ENCODE results near the gene IGFL4. TPM values are rescaled to one million over a fixed set of nuclear protein-coding genes. Genes with fewer than 3 reads are reported as not detected.

Gene IGFL4
- total RNA-seq, 120 experiments from 2014 or later, result 6.0 to 28.7 (median 12.4) TPM

Small RNA genes lying within 50 kb of the gene (microRNA-seq; reads per million reads assigned to microRNA genes)
- gene MIR769, result 732 to 5,205 (median 3,182) reads per million in 43 experiments

Other genes starting within 250 kb of the IGFL4 start
- gene DMWD, start 248.2 kb downstream of the IGFL4 start, total RNA-seq, result 100 to 1,000 TPM in 23 of 120 experiments, 10 to 100 TPM in 97; 58.7 to 138 (median 86.8) TPM
- 1 to 10 TPM in 4 of 120 experiments, under 1 TPM in 97, not detected in 19; 0.16 to 2.5 (median 0.35) TPM for gene RSPH6A, start 225.7 kb downstream of the IGFL4 start, total RNA-seq
- gene SYMPK, start 177.9 kb downstream of the IGFL4 start, total RNA-seq, result 100 to 1,000 TPM in 17 of 120 experiments, 10 to 100 TPM in 103; 65.0 to 119 (median 87.1) TPM
- under 1 TPM in 2 of 120 experiments, not detected in 118; 0.30 to 0.32 TPM for gene FOXA3, start 176.7 kb downstream of the IGFL4 start, total RNA-seq
- gene IRF2BP1, start 154.9 kb downstream of the IGFL4 start, total RNA-seq, result 10 to 100 TPM; 30.3 to 53.6 (median 40.7) TPM
- 10 to 100 TPM; 17.2 to 46.3 (median 34.0) TPM for gene MYPOP, start 138.4 kb downstream of the IGFL4 start, total RNA-seq
- gene NANOS2, start 126.2 kb downstream of the IGFL4 start, total RNA-seq, result 1 to 10 TPM in 1 of 120 experiments, under 1 TPM in 15, not detected in 104; 0.28 to 1.7 (median 0.49) TPM
- gene NOVA2, start 67.1 kb downstream of the IGFL4 start, total RNA-seq, result 10 to 100 TPM; 41.1 to 95.4 (median 71.8) TPM
- 10 to 100 TPM; 19.7 to 65.4 (median 34.3) TPM for gene CCDC61, start 45.5 kb downstream of the IGFL4 start, total RNA-seq
- gene PGLYRP1, start 17.9 kb downstream of the IGFL4 start, total RNA-seq, result 1 to 10 TPM in 5 of 120 experiments, under 1 TPM in 5, not detected in 110; 0.65 to 1.8 (median 1.0) TPM
- gene IGFL3, start 83.7 kb upstream of the IGFL4 start, total RNA-seq, result not detected
- 1 to 10 TPM in 119 of 120 experiments, under 1 TPM in 1; 0.88 to 7.3 (median 2.9) TPM for gene IGFL2, start 107.2 kb upstream of the IGFL4 start, total RNA-seq
- gene IGFL1, start 188.7 kb upstream of the IGFL4 start, total RNA-seq, result under 1 TPM in 2 of 120 experiments, not detected in 118; 0.64 to 0.80 TPM

Data from dorsolateral prefrontal cortex (tissue), 118 donors.